ENCODE results near the gene PRKCA. TPM values are rescaled to one million over a fixed set of nuclear protein-coding genes. Genes with fewer than 3 reads are reported as not detected.
A peak's percentile ranks its signal among the peaks of the same experiment; 100 is the strongest.

PRKCA gene
- total RNA-seq, 2 donors from 2014 or later: 6.5 to 6.6 TPM

- no peak overlapping the region for H3K27ac ChIP-seq
- ATAC-seq (no peak), DNase-seq (no peak)
- H3K36me3 ChIP-seq (replicated peaks in 1 of 2; ENCODE audit: insufficient read depth in 1 of 2, low read depth in 2 of 2): no peaks in the 10 kb centered on the region
- 86 to 90% methylated on average over 7 of the region's 7 CpGs for WGBS, 2 donors
- TF ChIP-seq POLR2A (IDR thresholded peaks at IDR 0.05) (no peak), CTCF (IDR thresholded peaks at IDR 0.05) (no peak)
- intact Hi-C loops (cut with DNase I): no loop called here
- no peaks in the 10 kb centered on the region for H3K27me3 ChIP-seq
- H3K4me3 ChIP-seq: no peak overlapping the region
- peaks cover 46% of the 10 kb centered on the region for H3K4me1 ChIP-seq
- H3K9me3 ChIP-seq: no peaks in the 10 kb centered on the region
Measured at GRCh38 chr17:66371561-66371960, 69.1 kb downstream of the PRKCA start.

GRCh38 chr17:66372182-66372581 lies 69.8 kb downstream of the PRKCA start:
- no peak overlapping the region for H3K27ac ChIP-seq
- no peak for ATAC-seq
- WGBS, 2 donors: 94 to 95% methylated on average over 5 of the region's 5 CpGs
- no peaks in the 10 kb centered on the region for H3K9me3 ChIP-seq
- intact Hi-C loops (cut with DNase I): no loop called here
- peaks cover 48% of the 10 kb centered on the region for H3K4me1 ChIP-seq
- TF ChIP-seq CTCF (IDR thresholded peaks at IDR 0.05) (no peak), POLR2A (IDR thresholded peaks at IDR 0.05) (no peak)
- no peaks in the 10 kb centered on the region for H3K36me3 ChIP-seq (replicated peaks in 1 of 2; ENCODE audit: insufficient read depth in 1 of 2, low read depth in 2 of 2)
- no peaks in the 10 kb centered on the region for H3K27me3 ChIP-seq
- no peak for DNase-seq
- H3K4me3 ChIP-seq: no peak overlapping the region

- WGBS, 2 donors: 82% methylated on average over 3 of the region's 3 CpGs
Measured at GRCh38 chr17:66373079-66373478, 70.7 kb downstream of the PRKCA start.

GRCh38 chr17:66373944-66374817 lies 71.8 kb downstream of the PRKCA start:
- Histone ChIP-seq H3K4me3 (no peak overlapping the region), H3K27ac (peak overlapping the region; percentile 47 to 83 (median 70)), H3K4me1 (peaks cover 41% of the 10 kb centered on the region), H3K27me3 (no peaks in the 10 kb centered on the region), H3K36me3 (replicated peaks in 1 of 2; ENCODE audit: insufficient read depth in 1 of 2, low read depth in 2 of 2) (no peaks in the 10 kb centered on the region), H3K9me3 (no peaks in the 10 kb centered on the region)
- intact Hi-C loops (cut with DNase I): no loop called here
- WGBS, 2 donors: 60 to 63% methylated on average over 9 to 18 of the region's 18 CpGs
- ATAC-seq (peak; percentile 69), DNase-seq (peak; percentile 23 to 46 (median 36))
- TF ChIP-seq POLR2A (IDR thresholded peaks at IDR 0.05): no peak
- TF ChIP-seq CTCF (IDR thresholded peaks at IDR 0.05): no peak

More at GRCh38 chr17:66373079-66373478, 70.7 kb downstream of the PRKCA start:
- DNase-seq (no peak), ATAC-seq (no peak)
- TF ChIP-seq CTCF (IDR thresholded peaks at IDR 0.05) (no peak), POLR2A (IDR thresholded peaks at IDR 0.05) (no peak)
- Histone ChIP-seq H3K27ac (peak overlapping the region in 1 of 4 donors; percentile 83), H3K9me3 (no peaks in the 10 kb centered on the region), H3K27me3 (no peaks in the 10 kb centered on the region), H3K4me1 (peaks cover 48% of the 10 kb centered on the region), H3K4me3 (no peak overlapping the region), H3K36me3 (replicated peaks in 1 of 2; ENCODE audit: insufficient read depth in 1 of 2, low read depth in 2 of 2) (no peaks in the 10 kb centered on the region)
- intact Hi-C loops (cut with DNase I): no loop called here
